Retinal pigment epithelial cell (primary cell): ENCODE results near the gene BCAS1.

Source experiments
- DNase-seq: peaks from one replicate; pipeline ENCODE4 v3.0.0-alpha.2; 2010; ENCODE audit warnings: low read depth
- H3K4me3 ChIP-seq: 2 replicates; pipeline ENCODE4 v1.5.1; 2011; ENCODE audit warnings: mild to moderate bottlenecking, low read length, control low read depth, moderate library complexity
- TF ChIP-seq, protein P1 (sequence below): conservative IDR thresholded peaks from 2 replicates; pipeline ENCODE4 v1.5.1; 2011; ENCODE audit warnings: low read depth, low read length, control low read depth, inconsistent platforms

Gene BCAS1

DNA sequence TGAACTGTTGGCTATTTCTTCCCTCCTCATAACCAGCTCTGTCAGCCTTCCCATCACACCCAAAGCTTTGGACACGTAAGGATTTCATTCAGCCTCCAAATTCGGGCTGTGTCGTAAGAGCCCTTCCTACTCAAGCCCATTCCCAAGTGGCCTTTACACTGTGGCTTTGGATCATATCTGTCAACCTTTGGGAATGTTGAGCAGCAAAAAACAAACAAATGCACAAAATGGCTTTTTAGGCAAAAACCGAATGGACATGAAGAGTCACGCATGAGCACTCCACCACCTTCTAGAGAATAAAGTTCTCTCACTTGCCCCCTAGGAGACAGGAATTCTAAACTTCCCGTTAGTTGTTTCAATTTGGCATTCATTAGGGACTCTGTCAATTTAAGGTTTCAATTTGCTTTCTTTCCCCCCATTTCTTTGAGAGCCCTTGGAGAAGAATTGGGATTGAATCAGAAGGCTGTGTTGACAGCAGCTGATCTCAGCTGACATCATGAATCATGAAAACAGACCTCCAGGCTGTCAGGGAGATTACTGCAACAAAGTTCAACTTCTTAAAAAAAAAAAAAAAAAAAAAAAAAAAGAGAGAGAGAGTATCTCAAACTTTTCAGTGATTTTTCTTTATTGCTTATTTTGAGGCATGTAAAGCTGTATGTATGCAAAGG, 110.3 kb downstream of the BCAS1 start:
- DNase-seq: no peak
- TF ChIP-seq, protein P1, sequence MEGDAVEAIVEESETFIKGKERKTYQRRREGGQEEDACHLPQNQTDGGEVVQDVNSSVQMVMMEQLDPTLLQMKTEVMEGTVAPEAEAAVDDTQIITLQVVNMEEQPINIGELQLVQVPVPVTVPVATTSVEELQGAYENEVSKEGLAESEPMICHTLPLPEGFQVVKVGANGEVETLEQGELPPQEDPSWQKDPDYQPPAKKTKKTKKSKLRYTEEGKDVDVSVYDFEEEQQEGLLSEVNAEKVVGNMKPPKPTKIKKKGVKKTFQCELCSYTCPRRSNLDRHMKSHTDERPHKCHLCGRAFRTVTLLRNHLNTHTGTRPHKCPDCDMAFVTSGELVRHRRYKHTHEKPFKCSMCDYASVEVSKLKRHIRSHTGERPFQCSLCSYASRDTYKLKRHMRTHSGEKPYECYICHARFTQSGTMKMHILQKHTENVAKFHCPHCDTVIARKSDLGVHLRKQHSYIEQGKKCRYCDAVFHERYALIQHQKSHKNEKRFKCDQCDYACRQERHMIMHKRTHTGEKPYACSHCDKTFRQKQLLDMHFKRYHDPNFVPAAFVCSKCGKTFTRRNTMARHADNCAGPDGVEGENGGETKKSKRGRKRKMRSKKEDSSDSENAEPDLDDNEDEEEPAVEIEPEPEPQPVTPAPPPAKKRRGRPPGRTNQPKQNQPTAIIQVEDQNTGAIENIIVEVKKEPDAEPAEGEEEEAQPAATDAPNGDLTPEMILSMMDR: no peak
- H3K4me3 ChIP-seq: no peak overlapping the region

DNA sequence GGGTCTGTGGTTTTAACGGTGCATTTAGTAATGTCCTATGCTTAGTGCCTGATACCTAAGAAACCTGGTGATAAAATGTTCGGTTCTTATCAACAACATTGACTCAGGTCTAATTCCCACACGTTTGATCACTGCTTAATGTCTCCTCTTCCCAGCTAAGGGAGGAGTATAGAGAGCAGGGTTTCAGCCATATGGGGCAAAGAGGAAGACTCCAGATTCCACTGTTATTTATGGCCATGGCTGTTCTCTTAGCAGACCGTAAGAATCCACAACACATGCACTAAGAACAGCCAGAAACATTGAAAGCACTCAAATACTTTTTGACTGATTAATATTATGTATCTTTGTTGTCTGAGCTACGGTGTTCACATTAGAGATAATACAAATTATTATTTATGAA, 112.1 kb downstream of the BCAS1 start:
- H3K4me3 ChIP-seq: no peak overlapping the region
- DNase-seq: no peak
- TF ChIP-seq, protein P1: no peak

DNA sequence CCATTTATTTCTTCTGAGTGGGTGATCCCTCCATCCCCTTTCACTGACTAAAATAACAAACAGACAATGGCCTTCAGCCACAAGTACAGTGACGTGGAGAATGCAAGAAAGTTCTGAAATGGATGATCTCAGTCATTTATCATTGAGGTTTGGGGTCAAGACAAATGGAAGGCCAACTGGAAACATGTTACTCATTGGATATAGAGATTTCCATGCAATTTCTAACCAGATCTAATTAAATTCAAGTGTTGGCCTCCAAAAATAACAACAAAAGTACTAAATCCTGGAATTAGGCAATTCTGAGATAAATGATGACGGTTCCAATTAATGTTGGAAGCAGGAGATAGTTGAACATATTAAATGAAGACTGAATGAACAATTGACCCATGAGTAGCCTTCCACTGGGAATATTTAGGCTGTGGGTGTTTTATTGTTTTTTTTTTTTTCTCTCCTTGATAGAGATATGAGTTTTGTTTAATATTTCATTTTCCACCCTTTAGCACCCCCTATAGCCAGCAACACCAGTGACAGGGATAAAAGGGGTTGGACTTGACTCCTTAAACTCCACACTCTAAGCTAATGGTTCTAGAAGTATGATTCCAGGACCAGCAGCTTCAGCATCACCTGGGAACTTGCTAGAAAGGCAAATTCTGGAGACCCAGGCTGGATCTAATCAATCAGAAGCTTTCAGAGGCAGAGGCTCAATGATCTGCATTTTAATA, 112.8 kb downstream of the BCAS1 start:
- H3K4me3 ChIP-seq: no peak overlapping the region
- TF ChIP-seq, protein P1: peak; percentile 48
- DNase-seq: no peak

DNA sequence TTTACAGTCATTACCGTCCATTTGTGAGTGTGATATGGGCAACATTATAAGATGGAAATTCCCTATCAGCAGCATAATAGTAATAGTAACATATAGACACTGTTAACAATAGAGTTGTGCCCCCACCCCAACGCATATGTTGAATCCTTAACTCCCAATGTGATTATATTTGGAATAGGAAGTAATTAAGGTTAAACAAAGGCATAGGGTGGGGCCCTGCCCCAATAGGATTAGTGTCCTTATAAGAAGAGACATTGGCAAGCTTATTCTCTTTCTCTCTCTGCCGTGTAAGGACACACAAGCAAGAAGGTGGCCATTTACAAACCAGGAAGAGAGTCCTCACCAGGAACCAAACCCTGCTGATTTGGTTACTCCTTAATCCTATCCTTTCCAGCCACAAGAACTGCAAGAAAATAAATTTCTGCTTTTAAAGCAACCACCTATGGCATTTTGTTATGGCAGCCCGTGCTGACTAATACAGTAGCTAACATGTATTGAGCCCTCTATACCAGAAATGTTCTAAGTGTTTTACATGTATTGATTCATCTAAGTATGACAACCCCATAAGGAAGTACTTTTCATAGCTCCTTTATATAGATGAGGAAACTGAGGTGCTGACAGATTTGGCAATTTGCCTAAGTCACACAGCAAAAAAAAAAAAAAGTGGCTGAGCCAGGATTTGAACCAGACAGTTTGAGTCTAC, 114.2 kb downstream of the BCAS1 start:
- TF ChIP-seq, protein P1: no peak
- no peak overlapping the region for H3K4me3 ChIP-seq
- no peak for DNase-seq

DNA sequence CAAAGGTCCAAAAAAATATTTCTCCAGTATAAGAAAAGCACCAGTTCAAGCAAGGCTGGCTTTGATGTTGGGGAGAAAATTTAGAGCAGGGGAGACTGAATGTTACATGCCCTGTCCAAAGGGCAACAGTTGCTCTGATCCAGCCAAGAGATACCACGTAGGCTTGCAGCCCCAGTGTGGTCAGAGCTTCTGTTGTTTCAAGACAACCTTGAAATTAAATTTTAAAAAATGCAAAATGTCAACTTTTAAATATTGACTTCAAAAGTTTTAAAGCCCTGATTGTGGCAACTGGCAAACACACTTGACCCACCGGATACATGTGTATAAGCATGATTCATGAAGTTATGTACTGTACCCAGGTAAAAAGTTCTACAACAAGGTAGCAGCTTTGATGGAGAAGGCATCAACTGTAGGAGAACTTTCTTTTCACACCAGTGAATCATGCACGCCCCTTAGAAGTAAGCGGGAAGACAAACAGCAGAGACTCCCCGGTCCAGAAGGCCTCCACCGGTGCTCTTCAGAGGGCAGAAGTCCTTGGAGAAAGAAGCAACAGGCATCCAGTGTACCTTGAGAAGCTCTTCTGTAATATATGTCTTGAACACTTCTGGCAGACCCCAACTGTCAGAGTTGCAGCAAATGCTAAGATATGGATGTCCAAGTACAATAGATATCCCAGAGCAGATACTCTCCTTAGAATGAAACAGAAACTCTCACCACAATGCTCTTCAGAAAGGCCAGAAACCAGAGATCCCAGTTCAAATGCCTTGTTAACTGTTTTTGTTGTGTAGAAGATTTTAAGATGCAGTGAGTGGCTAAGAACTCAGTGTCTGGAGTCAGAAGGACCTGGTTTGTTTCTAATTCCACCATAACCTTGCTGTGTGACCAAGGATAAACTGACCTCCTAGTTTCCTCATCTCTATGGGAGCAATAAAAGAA, 115.4 kb downstream of the BCAS1 start:
- no peak for DNase-seq
- TF ChIP-seq, protein P1: no peak
- no peak overlapping the region for H3K4me3 ChIP-seq

DNA sequence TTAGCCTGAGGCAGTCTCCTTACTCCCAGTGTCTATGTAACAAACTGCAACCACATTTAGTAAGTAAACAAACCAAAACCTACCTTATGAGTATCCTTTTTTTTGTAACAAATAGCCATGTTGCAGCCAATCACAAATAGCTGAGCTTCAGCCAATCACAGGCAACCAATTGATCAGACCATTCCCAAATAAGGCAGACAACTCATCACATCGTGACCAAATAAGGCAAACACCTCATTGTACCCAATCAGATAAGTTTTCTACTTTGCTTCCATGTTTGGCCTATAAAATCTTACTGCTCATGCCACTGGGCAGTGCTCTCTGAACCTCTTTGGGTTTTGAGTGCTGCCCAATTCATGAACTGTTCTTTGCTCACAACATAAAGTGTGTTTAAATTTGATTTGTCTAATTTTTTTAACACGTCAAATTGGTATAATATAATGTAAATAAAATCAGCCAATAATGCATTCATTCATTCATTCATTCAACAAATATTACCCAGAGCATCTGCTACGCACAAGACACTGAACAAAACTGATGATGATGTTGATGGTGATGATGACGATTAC, 117.8 kb downstream of the BCAS1 start:
- H3K4me3 ChIP-seq: no peak overlapping the region
- DNase-seq: no peak
- TF ChIP-seq, protein P1: no peak
